GM10266 (cell line): ENCODE data around the gene SAP30BP.
A peak's percentile ranks its signal among the peaks of the same experiment; 100 is the strongest.

Experiments used
- DNase-seq: peaks from one replicate; pipeline ENCODE4 v3.0.0; 2012; ENCODE audit errors: extremely low spot score
- TF ChIP-seq, protein P1 (sequence below): IDR thresholded peaks from 2 replicates; pipeline ENCODE4 v1.5.1; 2012; ENCODE audit warnings: mild to moderate bottlenecking, low read depth; ENCODE audit not compliant: control insufficient read depth, insufficient read depth; ENCODE audit errors: missing control alignments

Gene SAP30BP

DNA sequence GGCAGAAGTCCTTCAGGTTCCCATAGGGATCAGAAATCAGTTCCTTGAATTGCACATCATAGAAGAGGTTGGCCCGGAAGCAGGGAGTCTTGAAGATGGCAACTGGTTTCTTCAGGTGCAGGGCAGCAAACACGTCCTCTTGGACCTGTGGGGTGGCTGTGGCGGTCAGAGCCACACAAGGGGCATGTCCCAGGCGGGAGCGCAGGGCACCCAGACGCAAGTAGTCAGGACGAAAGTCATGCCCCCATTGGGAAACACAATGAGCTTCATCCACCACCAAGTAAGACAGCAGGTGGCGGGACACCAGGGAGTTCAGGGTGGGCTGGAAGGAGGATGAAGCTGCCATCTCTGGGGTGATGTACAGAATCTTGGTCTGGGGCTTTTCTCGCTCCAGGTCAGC is 4.6 kb upstream of the SAP30BP start:
- TF ChIP-seq, protein P1, sequence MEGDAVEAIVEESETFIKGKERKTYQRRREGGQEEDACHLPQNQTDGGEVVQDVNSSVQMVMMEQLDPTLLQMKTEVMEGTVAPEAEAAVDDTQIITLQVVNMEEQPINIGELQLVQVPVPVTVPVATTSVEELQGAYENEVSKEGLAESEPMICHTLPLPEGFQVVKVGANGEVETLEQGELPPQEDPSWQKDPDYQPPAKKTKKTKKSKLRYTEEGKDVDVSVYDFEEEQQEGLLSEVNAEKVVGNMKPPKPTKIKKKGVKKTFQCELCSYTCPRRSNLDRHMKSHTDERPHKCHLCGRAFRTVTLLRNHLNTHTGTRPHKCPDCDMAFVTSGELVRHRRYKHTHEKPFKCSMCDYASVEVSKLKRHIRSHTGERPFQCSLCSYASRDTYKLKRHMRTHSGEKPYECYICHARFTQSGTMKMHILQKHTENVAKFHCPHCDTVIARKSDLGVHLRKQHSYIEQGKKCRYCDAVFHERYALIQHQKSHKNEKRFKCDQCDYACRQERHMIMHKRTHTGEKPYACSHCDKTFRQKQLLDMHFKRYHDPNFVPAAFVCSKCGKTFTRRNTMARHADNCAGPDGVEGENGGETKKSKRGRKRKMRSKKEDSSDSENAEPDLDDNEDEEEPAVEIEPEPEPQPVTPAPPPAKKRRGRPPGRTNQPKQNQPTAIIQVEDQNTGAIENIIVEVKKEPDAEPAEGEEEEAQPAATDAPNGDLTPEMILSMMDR = no peak
- no peak for DNase-seq

DNA sequence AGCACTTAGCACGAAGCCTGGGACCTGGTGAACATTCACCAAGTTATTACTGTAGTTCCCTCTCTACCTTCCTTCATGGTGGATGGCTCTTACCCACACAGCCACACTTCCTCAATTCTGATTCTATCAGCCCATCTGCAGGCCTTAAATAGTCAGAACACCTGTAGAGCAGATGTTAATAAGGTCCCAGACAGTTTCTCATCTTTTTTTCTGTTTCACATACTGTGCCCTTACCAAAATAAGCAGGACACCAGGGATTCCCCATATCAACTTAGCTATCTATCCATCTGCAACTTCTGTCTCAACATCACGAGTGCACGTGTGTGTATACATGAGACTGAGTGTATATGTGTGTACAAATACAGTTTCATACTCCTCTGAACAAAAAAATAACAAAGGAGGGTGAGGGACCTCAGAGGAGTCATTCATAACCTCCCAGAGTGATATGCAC is 3.0 kb upstream of the SAP30BP start:
- TF ChIP-seq, protein P1 = no peak
- peak; percentile 42 for DNase-seq

DNA sequence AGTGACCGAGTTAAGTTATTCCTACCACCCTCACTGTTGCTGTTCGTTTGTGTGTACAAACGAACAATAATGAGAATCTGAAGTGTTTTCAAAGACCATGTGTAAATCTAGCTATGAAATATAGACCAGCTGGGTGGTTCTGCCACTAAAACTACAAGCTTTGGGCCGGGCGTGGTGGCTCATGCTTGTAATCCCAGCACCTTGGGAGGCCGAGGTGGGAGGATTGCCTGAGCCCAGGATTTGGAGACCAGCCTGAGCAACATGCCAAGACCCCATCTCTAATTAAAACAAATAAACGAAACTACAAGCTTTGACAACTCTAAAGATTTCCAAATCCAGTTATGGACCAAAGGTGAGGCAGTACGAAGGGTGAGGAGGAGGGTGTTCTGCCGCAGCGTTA is 1.2 kb upstream of the SAP30BP start:
- DNase-seq = no peak
- TF ChIP-seq, protein P1 = no peak

DNA sequence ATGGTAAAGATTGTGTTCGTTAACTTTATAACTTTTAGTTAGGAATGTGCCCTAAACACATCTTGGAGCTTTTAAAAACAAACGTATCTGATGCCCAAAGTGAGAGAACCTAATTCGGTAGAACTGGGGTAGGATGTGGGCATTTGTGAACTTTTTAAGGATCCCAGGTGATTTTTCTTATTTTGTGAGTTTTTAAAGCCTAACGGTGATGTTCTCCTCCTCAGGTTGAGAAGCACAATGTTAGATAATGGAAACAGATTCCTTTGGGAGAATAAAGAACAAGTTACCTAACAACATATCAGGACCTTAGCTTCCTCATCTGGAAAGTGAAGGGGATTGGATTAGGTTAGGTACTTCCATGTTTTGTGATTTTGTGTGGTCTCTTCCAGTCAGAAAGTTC is 687 bp downstream of the SAP30BP start:
- no peak for DNase-seq
- TF ChIP-seq, protein P1 = no peak

DNA sequence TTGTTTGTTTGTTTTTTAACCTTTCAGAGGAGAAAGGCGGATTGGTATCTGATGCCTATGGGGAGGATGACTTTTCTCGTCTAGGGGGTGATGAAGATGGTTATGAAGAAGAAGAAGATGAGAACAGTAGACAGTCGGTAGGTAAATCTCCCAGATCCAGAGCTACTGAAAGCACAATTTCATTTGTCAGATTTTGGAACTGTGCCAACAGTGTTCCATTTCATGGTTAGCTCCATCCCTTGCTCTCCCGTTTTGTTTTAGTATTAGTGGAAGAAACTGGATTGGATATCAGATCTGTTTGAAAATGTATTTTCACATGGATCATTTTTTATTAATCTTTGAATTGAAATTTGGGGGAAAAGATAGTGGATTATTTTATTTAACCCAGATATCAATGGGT is 1.4 kb downstream of the SAP30BP start:
- TF ChIP-seq, protein P1 = no peak
- no peak for DNase-seq

DNA sequence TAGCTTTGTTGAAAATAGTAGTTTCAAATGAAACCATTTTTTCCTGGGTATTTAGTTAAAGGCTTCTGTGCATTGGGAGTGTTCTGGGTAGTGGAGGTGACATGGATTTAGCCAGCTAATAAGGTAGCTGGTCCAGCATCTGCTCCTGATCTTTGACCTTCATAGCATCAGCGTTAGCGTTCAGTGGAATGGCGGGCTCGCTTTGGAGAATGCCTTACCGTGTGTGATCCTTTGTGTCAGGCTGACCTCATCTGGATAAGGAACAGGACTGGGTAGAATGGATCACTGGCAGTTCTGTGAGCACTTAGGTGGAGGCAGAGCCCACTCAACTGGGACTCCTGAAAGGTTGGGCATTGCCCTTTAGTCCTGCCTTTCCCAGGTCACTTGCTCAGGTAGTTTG is 3.7 kb downstream of the SAP30BP start:
- TF ChIP-seq, protein P1 = no peak
- no peak for DNase-seq

DNA sequence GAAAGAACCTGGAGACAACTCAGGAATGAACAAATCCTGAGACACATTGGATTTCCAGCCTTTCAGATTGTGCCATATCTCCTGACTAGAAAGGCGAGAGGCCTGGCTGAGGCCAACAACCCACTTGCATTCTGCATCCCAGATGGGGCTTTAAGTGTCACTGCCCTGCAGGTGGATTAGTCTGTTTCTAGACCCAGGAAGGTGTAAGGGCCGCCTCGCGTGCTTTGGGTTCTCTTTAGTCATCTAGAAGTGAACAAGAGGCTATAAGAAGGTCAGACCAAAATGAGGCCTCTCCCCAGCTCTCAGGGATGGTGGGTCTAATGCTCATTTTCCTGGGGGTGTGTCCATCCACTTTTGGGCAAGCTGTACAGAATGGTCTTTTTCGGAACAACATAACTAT is 4.9 kb downstream of the SAP30BP start:
- TF ChIP-seq, protein P1 = no peak
- DNase-seq = no peak

DNA sequence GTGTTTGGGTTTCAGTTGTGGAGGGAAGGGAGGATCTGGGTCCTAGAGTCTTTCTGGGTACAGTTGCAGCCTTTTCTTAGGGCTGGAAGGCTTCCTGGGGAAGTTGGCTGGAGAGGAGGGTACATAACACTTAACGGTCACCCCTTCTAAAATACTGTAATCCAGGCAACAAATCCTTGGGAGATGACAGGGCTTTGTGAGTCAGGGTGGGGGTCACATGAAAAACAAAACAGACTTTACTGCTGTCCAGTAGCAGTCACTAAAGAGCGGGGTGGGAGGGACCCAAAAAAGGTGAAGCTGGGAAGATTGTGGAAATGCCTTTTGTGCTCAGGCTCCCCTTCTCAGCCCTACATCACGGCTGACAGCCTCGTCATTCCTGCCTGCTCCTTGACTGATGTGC is 6.3 kb downstream of the SAP30BP start:
- TF ChIP-seq, protein P1 = no peak
- no peak for DNase-seq
